ENCODE results near the gene CLMN. TPM values are rescaled to one million over a fixed set of nuclear protein-coding genes. Genes with fewer than 3 reads are reported as not detected.
"Not testable (repeated sequence)": the region's sequence is repeated elsewhere in the genome, so short reads cannot be mapped to it uniquely, and the experiment has no call there.

CLMN gene
- total RNA-seq, 1 donor from 2014 or later = 25.3 TPM

- no peak for DNase-seq (ENCODE audit: low spot score, unreplicated experiment)
- peaks cover 12% of the 10 kb centered on the region for H3K4me1 Mint-ChIP-seq (ENCODE audit: low read depth)
- no peak overlapping the region for H3K27ac Mint-ChIP-seq
Measured at GRCh38 chr14:95287176-95287754, 32.4 kb downstream of the CLMN start.

DNA sequence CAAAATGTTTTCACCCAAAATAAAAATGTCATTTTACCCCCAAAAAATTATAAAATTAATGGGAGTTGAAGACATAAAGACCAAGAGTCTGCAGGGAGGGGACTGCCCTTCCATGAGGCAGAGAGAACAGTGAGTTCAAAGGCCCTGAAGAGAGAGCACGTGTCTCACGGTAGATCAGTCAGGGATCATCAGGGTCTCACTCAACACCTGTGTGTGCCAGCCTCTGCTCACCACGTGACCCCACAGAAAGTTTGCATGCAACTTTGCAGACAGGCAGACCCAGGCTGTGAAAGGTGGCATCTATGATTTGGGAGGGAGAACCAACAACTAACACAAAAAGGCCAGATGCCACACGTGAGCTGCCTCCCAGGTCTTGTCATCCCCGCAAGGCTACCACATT, 33.1 kb downstream of the CLMN start:
- Mint-ChIP-seq H3K36me3 (ENCODE audit: insufficient read depth) (peaks cover 8% of the 10 kb centered on the region), H3K27ac (no peak overlapping the region), H3K9me3 (ENCODE audit: low read depth) (peaks cover 11% of the 10 kb centered on the region), H3K4me1 (ENCODE audit: low read depth) (peaks cover 11% of the 10 kb centered on the region), H3K27me3 (peaks cover 2% of the 10 kb centered on the region), H3K4me3 (ENCODE audit: low read depth) (no peak overlapping the region)
- no peak for DNase-seq (ENCODE audit: low spot score, unreplicated experiment)
- no peak for TF ChIP-seq CTCF (IDR thresholded peaks at IDR 0.05; ENCODE audit: unreplicated experiment)

More at GRCh38 chr14:95287176-95287754, 32.4 kb downstream of the CLMN start:
- no peak overlapping the region for H3K4me3 Mint-ChIP-seq (ENCODE audit: low read depth)
- H3K9me3 Mint-ChIP-seq (ENCODE audit: low read depth) = peaks cover 11% of the 10 kb centered on the region
- TF ChIP-seq CTCF (IDR thresholded peaks at IDR 0.05; ENCODE audit: unreplicated experiment) = no peak
- H3K36me3 Mint-ChIP-seq (ENCODE audit: insufficient read depth) = peaks cover 8% of the 10 kb centered on the region
- H3K27me3 Mint-ChIP-seq = peaks cover 2% of the 10 kb centered on the region

DNA sequence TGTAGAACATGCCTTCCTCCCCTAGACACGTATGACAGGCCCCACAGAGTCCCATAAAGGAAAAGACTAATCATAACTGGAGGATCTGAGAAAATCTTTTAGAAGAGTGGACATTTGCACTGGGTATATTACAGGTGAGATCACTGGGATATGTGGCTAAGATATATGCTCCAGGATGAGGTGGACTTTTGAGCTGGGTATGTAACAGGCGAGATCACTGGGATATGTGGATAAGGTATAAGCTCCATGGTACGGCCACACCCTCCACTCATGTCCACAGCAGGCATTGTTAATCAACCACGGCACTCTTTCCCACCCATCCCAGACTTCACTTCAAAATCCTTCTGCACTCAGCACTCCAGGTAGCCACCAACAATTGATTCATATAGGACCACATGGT, 34.1 kb downstream of the CLMN start:
- Mint-ChIP-seq H3K4me3 (ENCODE audit: low read depth) (no peak overlapping the region), H3K9me3 (ENCODE audit: low read depth) (peaks cover 11% of the 10 kb centered on the region), H3K36me3 (ENCODE audit: insufficient read depth) (peaks cover 8% of the 10 kb centered on the region), H3K27me3 (peaks cover 2% of the 10 kb centered on the region), H3K27ac (no peak overlapping the region), H3K4me1 (ENCODE audit: low read depth) (peaks cover 1% of the 10 kb centered on the region)
- TF ChIP-seq CTCF (IDR thresholded peaks at IDR 0.05; ENCODE audit: unreplicated experiment) = no peak
- no peak for DNase-seq (ENCODE audit: low spot score, unreplicated experiment)

DNA sequence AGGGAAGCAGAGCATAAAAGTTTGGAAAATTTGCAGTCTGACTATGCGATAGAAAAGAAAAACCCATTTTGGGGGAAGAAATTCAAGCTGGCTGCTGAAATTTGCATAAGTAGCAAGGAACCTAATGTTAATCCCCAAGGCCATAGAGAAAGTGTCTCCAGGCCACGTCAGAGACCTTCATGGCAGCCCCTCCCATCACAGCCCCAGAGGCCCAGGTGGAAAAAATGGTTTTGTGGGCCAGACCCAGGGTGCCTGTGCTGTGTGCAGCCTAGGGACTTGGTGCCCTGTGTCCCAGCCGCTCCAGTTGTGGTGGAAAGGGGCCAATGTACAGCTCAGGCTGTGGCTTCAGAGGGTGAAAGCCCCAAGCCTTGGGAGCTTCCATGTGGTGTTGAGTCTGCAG, 35.9 kb downstream of the CLMN start:
- not testable (repeated sequence) for H3K9me3 Mint-ChIP-seq (ENCODE audit: low read depth); H3K36me3 Mint-ChIP-seq (ENCODE audit: insufficient read depth); DNase-seq (ENCODE audit: low spot score, unreplicated experiment); H3K4me3 Mint-ChIP-seq (ENCODE audit: low read depth); H3K27me3 Mint-ChIP-seq; H3K27ac Mint-ChIP-seq; H3K4me1 Mint-ChIP-seq (ENCODE audit: low read depth)

GRCh38 chr14:95282986-95283380, 36.7 kb downstream of the CLMN start:
- peaks cover 11% of the 10 kb centered on the region for H3K9me3 Mint-ChIP-seq (ENCODE audit: low read depth)
- H3K27me3 Mint-ChIP-seq; H3K4me1 Mint-ChIP-seq (ENCODE audit: low read depth); H3K27ac Mint-ChIP-seq; H3K36me3 Mint-ChIP-seq (ENCODE audit: insufficient read depth); DNase-seq (ENCODE audit: low spot score, unreplicated experiment); H3K4me3 Mint-ChIP-seq (ENCODE audit: low read depth): not testable (repeated sequence)

DNA sequence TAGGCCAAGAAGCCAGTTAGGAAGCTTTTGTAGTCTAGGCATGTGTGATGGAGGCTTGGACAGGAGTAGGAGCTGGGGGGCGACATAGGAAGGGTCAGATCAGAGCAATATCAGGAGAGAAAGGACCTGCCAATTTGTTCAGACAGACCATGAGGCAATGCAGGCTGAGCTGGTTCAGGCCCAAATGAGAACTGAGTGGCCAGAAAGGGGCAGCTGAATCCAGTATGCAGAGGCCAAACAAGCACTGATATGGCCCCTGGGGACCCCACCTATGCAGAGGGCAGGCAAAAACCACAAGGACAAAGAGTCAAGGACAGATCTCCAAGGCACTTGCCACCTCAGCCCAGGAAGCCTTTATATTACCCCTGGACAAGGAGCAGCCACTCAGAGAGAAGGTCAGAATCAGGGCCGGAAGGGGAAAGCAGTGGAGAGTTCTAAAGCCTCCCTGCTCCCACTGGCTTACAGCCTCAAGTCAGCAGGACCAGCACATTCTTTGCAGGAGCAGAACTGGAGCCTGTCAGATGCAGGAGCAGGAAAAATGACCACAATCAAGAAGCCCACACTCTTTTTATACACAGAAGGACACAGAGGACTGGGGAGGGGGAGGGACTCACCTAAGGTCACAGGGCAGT, 37.2 kb downstream of the CLMN start:
- DNase-seq (ENCODE audit: low spot score, unreplicated experiment) = no peak
- Mint-ChIP-seq H3K27me3 (no peaks in the 10 kb centered on the region), H3K4me3 (ENCODE audit: low read depth) (no peak overlapping the region)

More for the DNA sequence above, 37.2 kb downstream of the CLMN start:
- Mint-ChIP-seq H3K4me1 (ENCODE audit: low read depth) (peaks cover 1% of the 10 kb centered on the region), H3K36me3 (ENCODE audit: insufficient read depth) (peaks cover 7% of the 10 kb centered on the region), H3K9me3 (ENCODE audit: low read depth) (peaks cover 11% of the 10 kb centered on the region), H3K27ac (no peak overlapping the region)
- no peak for TF ChIP-seq CTCF (IDR thresholded peaks at IDR 0.05; ENCODE audit: unreplicated experiment)
